HCT116 (cell line): ENCODE measurements around the gene FBXO42. TPM values are rescaled to one million over a fixed set of nuclear protein-coding genes. Genes with fewer than 3 reads are reported as not detected.

Source experiments
- ATAC-seq: fragments of 200-7000 bp; cut with Tn5 transposase; 2 replicates; pipeline ENCODE4 v1.9.1; 2020; ENCODE audit warnings: mild to moderate bottlenecking, moderate library complexity
- BruUV-seq: library from RNA; stranded (reverse); fragments of 400-500 nt; replicated peaks from 2 replicates; lab custom pipeline; 2021; lab: Mats Ljungman, UMichigan
- CTCF ChIA-PET: fragments of 300-600 bp; sonication (Branson Sonifier 250); formaldehyde crosslinking; loops from one replicate; lab custom pipeline; 2021; ENCODE audit warnings: antibody characterized with exemption; lab: Charles Lee
- POLR2A ChIA-PET: fragments of 300-600, 350-600 bp; sonication (Branson Sonifier 250); formaldehyde crosslinking; loops from one replicate; lab custom pipeline; 2021; ENCODE audit warnings: antibody characterized with exemption; lab: Charles Lee
- RAD21 ChIA-PET, 2 experiments: fragments of 300-600 bp; sonication (Branson Sonifier 250); formaldehyde crosslinking; loops; one replicate each; lab custom pipeline; 2023; ENCODE audit warnings: low total read pairs in 2 of 2; ENCODE audit not compliant: uncharacterized antibody in 2 of 2, unreplicated experiment in 2 of 2, low non-redundant PET in 1 of 2; lab: Charles Lee
- DNase-seq: peaks from one replicate; pipeline ENCODE4 v3.0.0-alpha.2; 2010; ENCODE audit warnings: low read depth, low spot score
- H2AFZ ChIP-seq: fragments of 200-600 bp; shearing (Covaris generic), sonication (generic); 2 replicates; pipeline ENCODE4 v1.6.1; 2017; ENCODE audit warnings: low read depth, mixed run types, mixed read lengths, antibody characterized with exemption, low read length; ENCODE audit not compliant: poor library complexity, severe bottlenecking
- H3K27ac ChIP-seq: 2 replicates; pipeline ENCODE4 v1.5.1; 2012; ENCODE audit warnings: low read depth, low read length
- H3K27me3 ChIP-seq: fragments of 200-600 bp; sonication (generic); 2 replicates; pipeline ENCODE4 v1.6.1; 2016; ENCODE audit warnings: mixed run types, low read length, mixed read lengths; ENCODE audit not compliant: insufficient read depth
- H3K36me3 ChIP-seq, 2 experiments: fragments of 200-500 bp in 1 of 2; fragments of 200-600 bp in 1 of 2; sonication (Bioruptor generic) in 1 of 2; sonication (generic) in 1 of 2; 2 replicates each; pipeline versions ENCODE4 v1.5.1 to v1.6.1; 2014 to 2016; ENCODE audit warnings: low read length in 2 of 2, inconsistent platforms in 1 of 2, mixed read lengths in 1 of 2, mixed run types in 1 of 2; ENCODE audit not compliant: insufficient read depth in 2 of 2, control insufficient read depth in 1 of 2
- H3K4me1 ChIP-seq, 2 experiments: fragments of 200-600 bp in 1 of 2; sonication (generic) in 1 of 2; 2 replicates each; pipeline versions ENCODE4 v1.5.1 to v1.6.1; 2012 to 2017; ENCODE audit warnings: low read length in 2 of 2, inconsistent platforms in 1 of 2, mild to moderate bottlenecking in 1 of 2, mixed read lengths in 1 of 2, mixed run types in 1 of 2, moderate library complexity in 1 of 2; ENCODE audit not compliant: insufficient read depth in 2 of 2, control insufficient read depth in 1 of 2
- H3K4me2 ChIP-seq: fragments of 200-600 bp; sonication (generic); 2 replicates; pipeline ENCODE4 v1.6.1; 2017; ENCODE audit warnings: mixed run types, low read length, mixed read lengths
- H3K4me3 ChIP-seq, 2 experiments: fragments of 200-600 bp in 1 of 2; sonication (generic) in 1 of 2; replicated peaks in 1 of 2; 2 replicates each; pipeline ENCODE4 v1.5.1; 2011 to 2016; ENCODE audit warnings: low read length in 2 of 2, control low read depth in 1 of 2, low read depth in 1 of 2, mild to moderate bottlenecking in 1 of 2, mixed read lengths in 1 of 2, mixed run types in 1 of 2
- H3K79me2 ChIP-seq: fragments of 200-600 bp; sonication (generic); 2 replicates; pipeline ENCODE4 v1.6.1; 2017; ENCODE audit warnings: mild to moderate bottlenecking, mixed run types, low read length, moderate library complexity, mixed read lengths; ENCODE audit not compliant: insufficient read depth
- H3K9ac ChIP-seq: fragments of 200-600 bp; sonication (generic); 2 replicates; pipeline ENCODE4 v1.6.1; 2016; ENCODE audit warnings: low read length, mixed read lengths
- H3K9me2 ChIP-seq: fragments of 200-600 bp; sonication (generic), shearing (Covaris generic); 2 replicates; pipeline ENCODE4 v1.6.1; 2017; ENCODE audit warnings: mixed run types, mild to moderate bottlenecking, moderate library complexity; ENCODE audit not compliant: insufficient read depth
- H3K9me3 ChIP-seq, 2 experiments: fragments of 200-500 bp in 1 of 2; fragments of 200-600 bp in 1 of 2; sonication (Bioruptor generic) in 1 of 2; sonication (generic) in 1 of 2; 2 replicates each; pipeline ENCODE4 v1.6.1; 2014 to 2017; ENCODE audit warnings: low read length in 2 of 2, mixed read lengths in 2 of 2, inconsistent platforms in 1 of 2, low read depth in 1 of 2, mild to moderate bottlenecking in 1 of 2, mixed run types in 1 of 2, moderate library complexity in 1 of 2; ENCODE audit not compliant: control insufficient read depth in 1 of 2, insufficient read depth in 1 of 2
- H4K20me1 ChIP-seq: fragments of 200-600 bp; sonication (generic), shearing (Covaris generic); 2 replicates; pipeline ENCODE4 v1.6.1; 2017; ENCODE audit warnings: mixed run types, mild to moderate bottlenecking, moderate library complexity; ENCODE audit not compliant: insufficient read depth
- CEBPB ChIP-seq: IDR thresholded peaks from 2 replicates; pipeline ENCODE4 v1.6.1; 2012; ENCODE audit warnings: low read depth
- EGR1 ChIP-seq: IDR thresholded peaks from 2 replicates; pipeline ENCODE4 v1.6.1; 2012; ENCODE audit warnings: low read depth
- EZH2 ChIP-seq: fragments of 200-600 bp; sonication (generic); IDR thresholded peaks from 2 replicates; pipeline ENCODE4 v1.6.1; 2017; ENCODE audit warnings: antibody characterized with exemption, mixed run types
- FOSL1 ChIP-seq: IDR thresholded peaks from 2 replicates; pipeline ENCODE4 v1.6.1; 2012; ENCODE audit warnings: low read depth
- POLR2AphosphoS5 ChIP-seq: IDR thresholded peaks from 2 replicates; pipeline ENCODE4 v1.6.1; 2011; ENCODE audit warnings: mild to moderate bottlenecking, low read depth, low read length, moderate library complexity
- RAD21 ChIP-seq: IDR thresholded peaks from 2 replicates; pipeline ENCODE4 v1.6.1; 2012; ENCODE audit warnings: low read depth, mild to moderate bottlenecking
- YY1 ChIP-seq: IDR thresholded peaks from 2 replicates; pipeline ENCODE4 v1.6.1; 2011; ENCODE audit warnings: low read length, low read depth, moderate library complexity, mild to moderate bottlenecking; ENCODE audit not compliant: insufficient replicate concordance; ENCODE audit errors: extremely low read depth
- intact Hi-C: fragments of 100-400 bp; cut with micrococcal nuclease; formaldehyde crosslinking; loops from 2 replicates; pipeline ENCODE4 v1.10.0; 2022
- total RNA-seq: library from RNA; stranded (reverse); gene quantifications from one replicate; pipeline ENCODE4 v1.2.1, GENCODE V29; 2021; ENCODE audit not compliant: unreplicated experiment
- TF ChIP-seq, protein P1 (sequence below): IDR thresholded peaks from 2 replicates; pipeline ENCODE4 v1.6.1; 2012

The FBXO42 gene
- total RNA-seq, 1 experiment from 2014 or later = 20.6 TPM

DNA sequence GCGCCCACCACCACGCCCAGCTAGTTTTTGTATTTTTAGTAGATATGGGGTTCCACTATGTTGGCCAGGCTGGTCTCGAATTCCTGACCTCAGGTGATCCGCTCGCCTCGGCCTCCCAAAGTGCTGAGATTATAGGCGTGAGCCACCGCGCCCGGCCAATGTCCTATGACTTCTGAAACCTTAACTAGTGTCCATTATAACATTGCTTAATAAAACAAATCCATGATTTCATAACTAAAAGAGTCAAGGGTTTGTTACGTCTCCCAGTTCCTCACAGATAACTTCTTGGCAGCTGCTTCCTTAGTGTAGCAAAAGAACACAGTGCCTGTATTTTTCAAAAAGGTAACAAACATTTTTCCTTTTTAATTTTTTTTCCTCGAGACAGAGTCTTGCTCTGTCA, 53.6 kb downstream of the FBXO42 start:
- no TSS peak for BruUV-seq
- DNase-seq (no peak), ATAC-seq (no peak)
- no peak overlapping the region for H3K27ac ChIP-seq
- RAD21 ChIA-PET = no interaction called here
- H3K79me2 ChIP-seq = no peaks in the 10 kb centered on the region
- no peaks in the 10 kb centered on the region for H3K9me2 ChIP-seq
- TF ChIP-seq RAD21 (no peak), EGR1 (no peak)
- H3K4me1 ChIP-seq = no peaks in the 10 kb centered on the region; a peak in 1 of 4 replicates
- no peak overlapping the region for H2AFZ ChIP-seq
- POLR2A ChIA-PET = no interaction called here
- CTCF ChIA-PET = no interaction called here
- no peak overlapping the region for H3K4me2 ChIP-seq
- H4K20me1 ChIP-seq = no peaks in the 10 kb centered on the region
- H3K9ac ChIP-seq = no peak overlapping the region
- no peaks in the 10 kb centered on the region for H3K27me3 ChIP-seq
- H3K9me3 ChIP-seq = no peaks in the 10 kb centered on the region
- H3K36me3 ChIP-seq = peaks cover 0 to 10% of the 10 kb centered on the region in 2 experiments; a peak in 2 of 4 replicates
- intact Hi-C loops = no loop called here
- no peak overlapping the region for H3K4me3 ChIP-seq

- POLR2A ChIA-PET = no interaction called here
- Histone ChIP-seq H3K9me2 (no peaks in the 10 kb centered on the region), H3K36me3 (peaks cover 0 to 4% of the 10 kb centered on the region in 2 experiments; a peak in 1 of 4 replicates), H2AFZ (no peak overlapping the region), H3K27ac (no peak overlapping the region), H4K20me1 (no peaks in the 10 kb centered on the region), H3K9me3 (no peaks in the 10 kb centered on the region), H3K4me1 (no peaks in the 10 kb centered on the region; a peak in 1 of 4 replicates), H3K9ac (no peak overlapping the region), H3K4me3 (no peak overlapping the region), H3K79me2 (no peaks in the 10 kb centered on the region), H3K4me2 (no peak overlapping the region), H3K27me3 (no peaks in the 10 kb centered on the region)
- DNase-seq = no peak
- TF ChIP-seq EGR1 = no peak
- TF ChIP-seq, protein P1, sequence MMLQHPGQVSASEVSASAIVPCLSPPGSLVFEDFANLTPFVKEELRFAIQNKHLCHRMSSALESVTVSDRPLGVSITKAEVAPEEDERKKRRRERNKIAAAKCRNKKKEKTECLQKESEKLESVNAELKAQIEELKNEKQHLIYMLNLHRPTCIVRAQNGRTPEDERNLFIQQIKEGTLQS = no peak
- TF ChIP-seq YY1 = no peak
- no peak for TF ChIP-seq EZH2
- no peak for TF ChIP-seq CEBPB
- TF ChIP-seq FOSL1 = no peak
- TF ChIP-seq POLR2AphosphoS5 = no peak
- RAD21 ChIA-PET = interaction anchor here in 1 of 2 experiments (0.7 kb wide), 1 partner anchor 31 kb away, joined by 6 read pairs; no protein-coding TSS in a partner anchor
- no TSS peak for BruUV-seq
- CTCF ChIA-PET = no interaction called here
- intact Hi-C loops = no loop called here
- no peak for ATAC-seq
Observed at GRCh38 chr1:16296643-16297042, 55.6 kb downstream of the FBXO42 start.
